ENCODE measurements around the gene ENTREP1.

Gene ENTREP1

GRCh38 chr9:69319324-69320025 is 5.5 kb upstream of the ENTREP1 start:
- DNase-seq: no peak

- no peak for DNase-seq
Measured at GRCh38 chr9:69322256-69322655, 2.8 kb upstream of the ENTREP1 start.

- DNase-seq: no peak
Measured at GRCh38 chr9:69323861-69324260, 1.2 kb upstream of the ENTREP1 start.

- DNase-seq: peak in 13 of 58 donors; percentile 0 to 32 (median 8)
Measured at GRCh38 chr9:69325409-69326212, 596 bp downstream of the ENTREP1 start.

- peak in 22 of 58 donors; percentile 1 to 54 (median 22) for DNase-seq
Measured at GRCh38 chr9:69326261-69326660, 1.2 kb downstream of the ENTREP1 start.

- no peak for DNase-seq
Measured at GRCh38 chr9:69330580-69330979, 5.6 kb downstream of the ENTREP1 start.

GRCh38 chr9:69331444-69331843 is 6.4 kb downstream of the ENTREP1 start:
- no peak for DNase-seq

GRCh38 chr9:69332067-69332685 is 7.2 kb downstream of the ENTREP1 start:
- no peak for DNase-seq

GRCh38 chr9:69333716-69334115 is 8.7 kb downstream of the ENTREP1 start:
- DNase-seq: no peak

- DNase-seq: no peak
Measured at GRCh38 chr9:69334317-69334716, 9.3 kb downstream of the ENTREP1 start.

GRCh38 chr9:69339620-69340019 is 14.6 kb downstream of the ENTREP1 start:
- no peak for DNase-seq

- no peak for DNase-seq
Measured at GRCh38 chr9:69340631-69341030, 15.6 kb downstream of the ENTREP1 start.

GRCh38 chr9:69342769-69343168 is 17.8 kb downstream of the ENTREP1 start:
- DNase-seq: no peak

- no peak for DNase-seq
Measured at GRCh38 chr9:69344459-69344858, 19.4 kb downstream of the ENTREP1 start.

- DNase-seq: no peak
Measured at GRCh38 chr9:69346596-69347390, 21.8 kb downstream of the ENTREP1 start.

GRCh38 chr9:69347607-69348006 is 22.6 kb downstream of the ENTREP1 start:
- no peak for DNase-seq

- DNase-seq: no peak
Measured at GRCh38 chr9:69351227-69351626, 26.2 kb downstream of the ENTREP1 start.

GRCh38 chr9:69355232-69355631 is 30.2 kb downstream of the ENTREP1 start:
- no peak for DNase-seq

GRCh38 chr9:69357030-69357775 is 32.2 kb downstream of the ENTREP1 start:
- DNase-seq: peak in 4 of 58 donors; percentile 1 to 35 (median 6)

GRCh38 chr9:69357821-69358220 is 32.8 kb downstream of the ENTREP1 start:
- DNase-seq: no peak

GRCh38 chr9:69363191-69363590 is 38.2 kb downstream of the ENTREP1 start:
- DNase-seq: no peak
